Fibroblast of upper back skin (primary cell): ENCODE results near the gene KCNIP2.
A peak's percentile ranks its signal among the peaks of the same experiment; 100 is the strongest.

Experiments
- DNase-seq: peaks from one replicate; pipeline ENCODE4 v3.0.0-alpha.2; 2013

Gene KCNIP2

DNA sequence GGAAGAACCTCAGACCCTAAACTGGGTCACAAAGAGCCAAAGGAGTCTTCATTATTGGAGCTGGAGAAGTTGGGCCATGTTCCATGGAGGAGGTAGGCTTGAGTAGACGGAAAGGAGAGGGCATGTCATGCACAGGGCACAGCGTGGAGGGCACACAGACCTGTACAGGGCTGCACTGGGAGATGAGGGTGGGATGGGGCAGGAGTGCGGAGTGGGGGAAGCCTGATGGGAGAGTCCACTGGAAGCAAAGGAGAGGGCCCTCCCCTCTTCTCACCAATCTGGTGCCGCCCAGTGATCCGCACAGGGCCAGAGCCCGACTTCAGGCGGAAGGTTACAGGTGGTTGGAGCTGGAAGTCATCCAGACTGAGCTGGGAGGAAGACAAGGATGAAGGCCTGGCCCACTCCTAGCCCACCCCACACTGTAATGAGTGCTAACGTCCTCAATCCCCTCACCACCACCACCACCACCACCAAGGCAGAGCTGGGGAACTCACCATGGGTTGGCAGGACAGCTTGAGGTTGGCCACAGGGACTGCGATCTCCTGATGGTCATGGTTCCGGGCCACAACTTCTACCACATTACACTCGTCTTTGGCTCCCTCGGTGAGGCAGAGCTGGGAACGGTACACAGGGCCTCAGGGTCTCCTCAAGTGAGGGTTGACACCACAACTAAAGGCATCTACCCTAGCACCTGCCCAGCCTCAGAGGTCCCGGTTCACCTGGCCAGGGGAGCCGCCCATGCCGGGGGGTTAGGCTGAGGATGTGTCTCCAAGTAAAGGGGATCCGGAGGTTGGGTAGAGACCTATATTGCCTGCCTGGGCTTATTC lies 61.4 kb downstream of the KCNIP2 start:
- no peak for DNase-seq

DNA sequence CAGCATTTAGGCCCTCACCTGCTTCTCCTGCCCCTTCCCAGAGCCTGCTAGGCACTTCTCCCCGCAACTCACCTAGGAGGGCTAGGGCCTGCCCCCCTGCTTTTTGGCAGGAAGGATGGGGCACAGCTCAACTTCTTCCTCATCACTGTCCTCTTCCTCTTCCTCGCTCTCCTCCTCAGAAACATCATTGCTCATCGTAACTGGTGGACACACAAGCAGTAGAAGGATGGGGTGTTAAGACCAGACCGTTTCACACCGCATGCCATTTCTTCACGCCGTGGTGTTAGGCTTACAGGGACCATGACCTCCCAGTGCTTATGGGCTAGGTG lies 62.0 kb downstream of the KCNIP2 start:
- no peak for DNase-seq

DNA sequence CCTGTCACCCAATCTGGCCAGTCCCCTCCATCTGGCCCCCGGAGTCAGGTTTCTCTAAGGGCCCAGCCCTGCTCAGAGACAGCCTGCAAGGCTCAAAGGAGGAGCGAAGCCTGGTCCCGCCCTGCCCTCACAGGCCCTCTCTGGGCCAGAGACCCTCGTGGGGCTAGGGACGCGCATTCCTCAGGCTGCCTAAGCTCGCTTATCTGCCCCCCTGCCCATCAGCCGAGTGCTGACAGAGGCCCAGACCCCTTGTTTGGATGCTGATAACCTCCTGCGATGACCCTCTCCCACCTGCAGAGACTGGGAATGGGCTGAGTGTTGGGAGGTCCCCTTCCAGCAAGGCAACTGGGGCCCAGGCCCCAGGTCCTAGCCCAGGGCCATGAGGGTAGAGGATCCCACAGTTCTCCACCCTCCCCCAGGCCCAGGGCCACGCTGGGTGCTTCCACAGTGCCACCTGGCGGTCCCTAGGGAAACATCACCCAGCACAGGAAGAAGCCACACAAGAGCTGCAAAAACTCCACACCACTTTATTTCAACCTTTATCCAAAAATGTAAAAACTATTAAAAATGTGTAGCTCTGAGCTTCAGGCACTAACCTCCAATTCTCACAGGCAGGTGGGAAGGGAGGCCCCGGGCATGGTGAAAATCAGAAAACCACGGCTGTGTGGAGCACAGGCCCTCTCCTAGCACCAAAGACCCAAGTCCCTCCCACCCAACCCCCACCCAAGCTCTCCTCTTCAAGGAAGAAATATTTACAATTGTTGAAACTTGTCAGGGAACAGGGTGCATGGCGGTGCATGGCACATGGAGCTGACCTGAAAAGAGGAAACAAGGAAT lies 62.6 kb downstream of the KCNIP2 start:
- peak; percentile 57 for DNase-seq

DNA sequence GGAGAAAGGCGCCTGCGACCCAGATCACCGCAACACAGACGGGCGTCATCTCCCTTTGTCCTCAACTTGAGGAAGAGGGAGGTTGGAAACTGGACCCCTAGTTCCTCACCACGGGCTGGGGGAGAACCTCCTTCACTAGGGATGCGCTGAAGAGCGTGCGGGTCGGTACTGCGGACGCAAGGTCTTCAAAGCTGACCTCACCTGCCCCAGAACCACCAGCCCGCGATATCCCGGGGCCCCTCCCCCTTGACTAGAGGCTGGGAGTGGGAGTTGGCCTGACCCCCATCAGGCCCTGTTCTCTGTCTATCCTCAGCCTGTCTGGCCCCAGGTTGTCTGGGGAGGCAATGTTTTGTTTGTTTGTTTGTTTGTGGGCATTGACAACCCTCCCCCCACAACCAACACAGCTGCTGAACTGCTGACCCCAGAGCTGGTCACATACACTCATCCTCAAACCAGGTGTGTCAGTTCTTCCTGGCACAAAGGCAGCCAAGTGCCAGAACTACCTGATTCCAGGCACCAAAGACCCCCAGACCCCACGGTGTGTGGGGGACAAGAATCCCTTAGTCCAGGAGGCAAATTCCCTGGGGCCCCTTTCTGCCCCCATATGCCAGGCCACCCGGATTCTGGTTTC lies 63.3 kb downstream of the KCNIP2 start:
- DNase-seq = no peak

DNA sequence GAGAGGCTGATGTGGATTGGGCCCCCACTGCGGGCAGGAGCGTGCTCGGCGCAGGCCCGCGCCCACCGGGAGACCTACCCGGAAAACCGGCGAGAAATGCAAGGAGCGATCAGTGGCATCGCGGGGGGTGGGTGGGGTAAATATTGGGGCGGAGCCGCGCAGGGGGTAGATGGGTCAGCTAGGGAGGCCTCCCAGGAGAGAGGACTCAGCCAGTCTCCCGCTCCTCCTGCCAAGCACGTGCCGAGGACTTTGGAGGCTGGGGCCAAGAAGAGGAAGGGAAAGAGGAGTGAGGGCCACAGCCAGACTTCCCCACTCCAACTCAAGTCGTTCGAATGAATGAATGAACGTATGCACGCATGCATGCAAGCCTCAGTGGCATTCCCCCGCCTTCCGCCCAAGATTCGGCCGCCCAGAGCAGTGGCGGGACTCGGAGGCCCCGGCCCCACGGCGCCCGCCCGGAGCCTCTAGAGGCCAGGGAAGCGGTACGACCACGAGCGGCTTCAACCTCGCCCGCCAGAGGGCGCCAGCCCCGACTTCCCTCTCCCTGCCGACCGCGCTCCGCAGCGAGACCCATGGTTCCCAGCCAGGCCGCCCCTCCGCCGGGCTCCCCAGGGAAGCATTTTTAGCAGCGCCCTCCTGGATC lies 63.9 kb downstream of the KCNIP2 start:
- peak; percentile 52 for DNase-seq

DNA sequence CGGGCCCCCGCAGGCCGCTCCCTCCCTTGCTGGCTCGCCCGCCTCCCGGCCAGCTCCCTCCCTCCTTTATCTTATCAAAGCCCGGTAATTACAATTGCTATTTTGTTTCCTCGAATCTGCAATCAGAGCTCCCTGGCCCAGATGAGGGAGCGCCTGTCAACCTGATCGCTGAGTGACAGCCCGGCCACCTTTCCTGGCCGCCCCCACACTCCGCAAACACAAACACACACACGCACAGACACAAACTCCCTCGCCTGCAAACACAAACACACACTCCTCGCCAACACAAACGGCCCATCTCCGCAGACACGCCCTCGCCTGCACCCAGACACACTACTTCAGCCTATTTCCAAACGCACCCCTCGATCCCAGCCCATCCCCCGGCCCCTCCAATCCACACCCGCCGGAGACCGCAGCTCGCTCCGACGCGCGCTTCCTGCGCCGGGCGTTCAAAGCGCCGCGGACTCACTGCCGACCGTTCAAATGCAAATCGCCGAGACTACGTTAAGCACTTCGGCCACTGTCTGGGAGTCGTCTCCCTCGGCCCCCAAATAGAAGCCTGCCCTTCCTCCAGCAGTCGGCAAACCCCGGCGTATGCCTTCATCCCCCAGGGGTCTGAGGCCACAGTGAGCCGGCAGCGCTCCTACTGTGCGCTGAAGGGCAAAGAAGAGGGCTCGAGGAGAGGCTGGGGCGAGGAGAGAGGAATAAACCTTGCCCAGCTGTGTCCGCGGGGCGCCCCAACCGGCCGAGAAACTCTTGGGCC lies 64.6 kb downstream of the KCNIP2 start:
- peak; percentile 5 for DNase-seq

DNA sequence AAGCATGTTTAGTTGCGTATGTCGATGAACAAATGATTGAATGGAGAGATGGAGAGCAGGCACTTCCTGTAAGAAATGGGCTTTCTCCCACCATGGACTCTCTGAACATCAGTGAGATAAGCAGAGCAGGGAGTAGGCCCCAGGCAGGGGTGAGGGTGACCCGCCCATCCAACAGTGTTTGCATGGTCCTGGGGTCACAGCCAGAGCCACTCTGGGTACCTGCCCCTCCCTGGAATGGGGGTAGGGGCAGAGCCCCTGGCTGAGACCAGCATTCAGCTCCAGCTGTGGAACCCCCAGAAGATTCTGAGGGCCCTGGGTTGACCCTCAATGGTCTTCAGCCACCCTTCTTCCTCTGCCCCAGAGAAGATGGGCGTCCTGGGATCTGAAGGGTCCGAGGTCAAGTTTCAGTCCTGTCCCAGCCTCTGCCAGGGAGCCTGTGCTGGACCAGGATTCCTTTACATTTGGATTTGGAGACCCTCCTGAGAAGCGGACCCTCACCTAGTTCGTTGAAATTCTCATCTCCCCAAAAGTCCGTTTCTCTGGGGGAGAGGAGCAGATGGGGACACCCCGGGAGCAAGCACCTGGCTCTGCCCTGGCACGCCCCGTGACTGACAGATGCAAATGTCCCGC lies 65.3 kb downstream of the KCNIP2 start:
- no peak for DNase-seq

DNA sequence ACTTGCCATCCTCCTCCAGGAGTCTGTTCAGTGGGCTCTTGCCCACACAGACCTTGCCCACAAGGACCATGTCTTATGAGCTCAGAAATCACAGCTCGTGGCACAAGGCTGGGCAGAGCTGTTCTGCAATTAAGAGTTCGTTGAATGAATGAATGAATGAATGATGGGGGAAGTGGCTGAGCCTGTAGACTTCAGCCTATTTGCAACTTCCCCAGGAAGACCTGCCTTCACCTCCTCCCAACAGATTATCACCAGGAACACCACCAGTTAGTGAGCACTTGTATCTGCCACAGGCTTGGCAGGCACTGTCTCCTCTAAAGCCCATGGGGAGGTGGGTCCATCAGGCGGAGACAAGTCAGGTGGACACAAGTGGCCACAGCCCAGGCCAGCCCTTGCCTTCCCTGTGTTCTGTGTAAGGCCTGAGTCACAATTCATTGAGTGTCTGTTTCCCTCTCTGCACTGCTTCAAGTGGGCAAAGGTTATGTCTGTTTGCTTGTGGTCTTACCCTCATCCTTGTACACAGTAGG lies 65.9 kb downstream of the KCNIP2 start:
- DNase-seq = no peak

DNA sequence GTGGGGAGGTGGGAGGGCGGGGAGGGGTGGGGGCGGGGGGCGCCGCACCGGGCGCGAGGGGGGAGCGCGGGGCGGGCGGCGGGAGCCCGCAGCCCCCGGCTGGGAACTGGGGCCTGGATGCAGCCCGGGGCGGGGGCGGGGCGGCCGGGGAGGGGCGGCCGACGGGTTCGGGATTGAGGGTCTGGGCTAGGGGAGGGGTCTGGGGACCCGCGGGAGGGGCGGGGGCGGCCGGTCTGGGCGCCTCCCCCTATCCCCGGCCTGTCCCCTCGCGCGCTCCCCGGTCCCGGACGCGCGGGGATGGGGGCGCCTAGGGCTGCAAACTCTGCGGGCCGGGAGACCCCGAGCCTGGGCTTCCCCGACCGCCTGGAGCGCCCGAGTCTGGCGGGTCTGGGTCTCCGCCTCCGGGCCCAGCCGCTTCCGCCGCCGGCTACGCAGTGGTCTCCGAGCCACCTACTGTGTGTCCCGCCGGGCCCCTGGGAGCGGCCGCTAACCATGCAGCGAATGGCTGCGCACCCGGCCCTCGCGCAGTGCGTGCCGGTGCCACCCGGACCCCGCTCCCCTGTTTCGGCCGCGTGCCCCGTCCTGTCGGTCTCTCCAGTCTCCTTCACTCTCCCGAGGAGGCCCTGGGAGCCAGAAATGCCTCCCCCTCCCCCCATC lies 67.3 kb downstream of the KCNIP2 start:
- no peak for DNase-seq
